Upper lobe of left lung (tissue), 6 donors: ENCODE data around the gene NLRX1. TPM values are rescaled to one million over a fixed set of nuclear protein-coding genes. Genes with fewer than 3 reads are reported as not detected.
A peak's percentile ranks its signal among the peaks of the same experiment; 100 is the strongest.
"Not testable (repeated sequence)": the region's sequence is repeated elsewhere in the genome, so short reads cannot be mapped to it uniquely, and the experiment has no call there.

ENCODE experiments used
- ATAC-seq, 2 donors: fragments of 200-7000 bp; cut with Tn5 transposase; one replicate each; pipeline ENCODE4 v1.9.1; 2022; ENCODE audit warnings: mild to moderate bottlenecking in 2 of 2, moderate library complexity in 2 of 2; ENCODE audit not compliant: low FRiP score in 2 of 2
- DNase-seq, 2 donors: peaks; one replicate each; pipeline ENCODE4 v3.0.0-alpha.2; 2019 to 2020
- H3K27ac ChIP-seq, 4 donors: fragments of 200-600 bp; sonication (generic); one replicate each; pipeline ENCODE4 v1.5.1; 2016 to 2019
- H3K27me3 ChIP-seq, 4 donors: fragments of 200-600 bp; sonication (generic); one replicate each; pipeline ENCODE4 v1.5.1; 2017 to 2019
- H3K36me3 ChIP-seq, 4 donors: fragments of 200-600 bp; sonication (generic); one replicate each; pipeline ENCODE4 v1.5.1; 2016 to 2019
- H3K4me1 ChIP-seq, 4 donors: fragments of 200-600 bp; sonication (generic); one replicate each; pipeline ENCODE4 v1.5.1; 2018 to 2019
- H3K4me3 ChIP-seq, 4 donors: fragments of 200-600 bp; sonication (generic); one replicate each; pipeline ENCODE4 v1.5.1; 2017 to 2019; ENCODE audit warnings: mild to moderate bottlenecking in 2 of 4, moderate library complexity in 1 of 4
- H3K9me3 ChIP-seq, 4 donors: fragments of 200-600 bp; sonication (generic); one replicate each; pipeline ENCODE4 v1.5.1; 2018 to 2019
- EP300 ChIP-seq, 4 donors: sonication (generic); formaldehyde crosslinking; IDR thresholded peaks; one replicate each; pipeline ENCODE4 v1.5.1; 2017; ENCODE audit warnings: antibody characterized with exemption in 4 of 4, control low read depth in 2 of 4
- POLR2A ChIP-seq, 4 donors: fragments of 450-650 bp; IDR thresholded peaks; one replicate each; pipeline ENCODE4 v1.5.1; 2016 to 2017; ENCODE audit warnings: antibody characterized with exemption in 4 of 4, mild to moderate bottlenecking in 2 of 4
- POLR2AphosphoS5 ChIP-seq, 2 donors: sonication (generic); formaldehyde crosslinking; IDR thresholded peaks; one replicate each; pipeline ENCODE4 v1.5.1; 2017; ENCODE audit warnings: antibody characterized with exemption in 2 of 2
- WGBS, 2 donors: methylation state at CpG; one replicate each; pipeline ENCODE4 v1.1.5; 2017 to 2018; 5-methylcytosine and 5-hydroxymethylcytosine counted together
- total RNA-seq, 6 donors: library from RNA; depleted of rRNA in 4 of 6; stranded (reverse); fragments of >200 nt in 4 of 6; gene quantifications; one replicate each; pipeline versions ENCODE4 v1.1.0 to v1.2.1, GENCODE V29; 2016 to 2021
- TF ChIP-seq, protein P1 (sequence below), 6 experiments: fragments of 450-650 bp in 4 of 6; fragments of 200-600 bp in 2 of 6; sonication (generic) in 2 of 6; IDR thresholded peaks; one replicate each; pipeline ENCODE4 v1.5.1; 2016 to 2019; ENCODE audit warnings: antibody characterized with exemption in 6 of 6
- donor health status: DM: no; HTN: no; CAD: no; lungs with moderate emphysema.
- donor health status: DM: no; HTN: yes; CAD: no; lungs with severe emphysema.

The NLRX1 gene
- total RNA-seq, 6 donors from 2014 or later, result 13.1 to 34.5 (median 20.2) TPM

DNA sequence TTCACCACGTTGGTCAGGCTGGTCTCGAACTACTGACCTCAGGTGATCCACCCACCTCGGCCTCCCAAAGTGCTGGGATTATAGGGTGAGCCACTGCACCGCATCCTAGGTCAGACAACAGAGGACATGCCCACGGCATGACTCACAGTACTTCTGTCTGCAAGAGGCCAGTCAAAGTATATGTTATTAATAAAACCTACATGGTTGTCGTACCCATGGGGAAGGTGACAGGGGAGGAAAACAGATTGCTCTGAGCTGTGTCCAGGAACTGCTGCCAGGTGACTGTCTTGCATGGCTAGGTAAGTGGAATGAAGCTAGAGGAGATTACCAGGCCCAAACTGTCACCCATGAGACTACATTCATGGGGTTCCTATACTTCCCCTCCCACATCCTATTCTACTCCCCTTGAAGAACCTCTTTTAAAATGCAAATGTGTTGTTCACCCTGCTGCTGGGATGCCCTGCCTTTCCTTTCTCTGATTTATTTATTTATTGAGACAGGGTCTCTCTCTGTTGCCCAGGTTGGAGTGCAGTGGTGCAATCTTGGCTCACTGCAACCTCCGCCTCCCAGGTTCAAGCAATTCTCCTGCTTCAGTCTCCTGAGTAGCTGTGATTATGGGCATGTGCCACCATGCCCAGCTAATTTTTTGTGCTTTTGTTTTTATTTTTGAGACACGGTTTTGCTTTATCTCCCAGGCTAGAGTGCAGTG, 2.0 kb upstream of the NLRX1 start:
- Histone ChIP-seq H3K9me3 (no peaks in the 10 kb centered on the region), H3K27ac (no peak overlapping the region), H3K4me3 (no peak overlapping the region), H3K4me1 (peaks cover 0 to 8% (median 6%) of the 10 kb centered on the region in 4 donors), H3K27me3 (no peaks in the 10 kb centered on the region), H3K36me3 (no peaks in the 10 kb centered on the region)
- WGBS, 2 donors, result 85 to 94% methylated on average over 8 of the region's 8 CpGs
- TF ChIP-seq POLR2AphosphoS5 (IDR thresholded peaks at IDR 0.05) (no peak), POLR2A (IDR thresholded peaks at IDR 0.05) (no peak), EP300 (IDR thresholded peaks at IDR 0.05) (no peak)
- TF ChIP-seq, protein P1, sequence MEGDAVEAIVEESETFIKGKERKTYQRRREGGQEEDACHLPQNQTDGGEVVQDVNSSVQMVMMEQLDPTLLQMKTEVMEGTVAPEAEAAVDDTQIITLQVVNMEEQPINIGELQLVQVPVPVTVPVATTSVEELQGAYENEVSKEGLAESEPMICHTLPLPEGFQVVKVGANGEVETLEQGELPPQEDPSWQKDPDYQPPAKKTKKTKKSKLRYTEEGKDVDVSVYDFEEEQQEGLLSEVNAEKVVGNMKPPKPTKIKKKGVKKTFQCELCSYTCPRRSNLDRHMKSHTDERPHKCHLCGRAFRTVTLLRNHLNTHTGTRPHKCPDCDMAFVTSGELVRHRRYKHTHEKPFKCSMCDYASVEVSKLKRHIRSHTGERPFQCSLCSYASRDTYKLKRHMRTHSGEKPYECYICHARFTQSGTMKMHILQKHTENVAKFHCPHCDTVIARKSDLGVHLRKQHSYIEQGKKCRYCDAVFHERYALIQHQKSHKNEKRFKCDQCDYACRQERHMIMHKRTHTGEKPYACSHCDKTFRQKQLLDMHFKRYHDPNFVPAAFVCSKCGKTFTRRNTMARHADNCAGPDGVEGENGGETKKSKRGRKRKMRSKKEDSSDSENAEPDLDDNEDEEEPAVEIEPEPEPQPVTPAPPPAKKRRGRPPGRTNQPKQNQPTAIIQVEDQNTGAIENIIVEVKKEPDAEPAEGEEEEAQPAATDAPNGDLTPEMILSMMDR (IDR thresholded peaks at IDR 0.05), result no peak
- no peak for DNase-seq
- ATAC-seq, result no peak

DNA sequence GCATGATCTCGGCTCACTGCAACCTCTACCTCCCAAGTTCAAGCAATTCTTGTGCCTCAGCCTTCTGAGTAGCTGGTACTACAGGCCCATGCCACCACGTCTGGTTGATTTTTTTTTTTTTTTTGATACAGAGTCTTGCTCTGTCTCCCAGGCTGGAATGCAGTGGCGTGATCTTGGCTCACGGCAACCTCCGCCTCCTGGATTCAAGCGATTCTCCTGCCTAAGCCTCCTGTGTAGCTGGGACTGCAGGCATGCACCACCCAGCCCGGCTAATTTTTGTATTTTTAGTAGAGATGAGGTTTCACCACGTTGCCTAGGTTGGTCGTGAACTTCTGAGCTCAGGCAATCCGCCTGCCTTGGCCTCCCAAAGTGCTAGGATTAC, 1.5 kb upstream of the NLRX1 start:
- H3K27me3 ChIP-seq, H3K4me3 ChIP-seq, H3K27ac ChIP-seq, H3K36me3 ChIP-seq, ATAC-seq, H3K4me1 ChIP-seq, H3K9me3 ChIP-seq, DNase-seq: not testable (repeated sequence)
- WGBS, 2 donors, result 91 to 93% methylated on average over 10 of the region's 10 CpGs

DNA sequence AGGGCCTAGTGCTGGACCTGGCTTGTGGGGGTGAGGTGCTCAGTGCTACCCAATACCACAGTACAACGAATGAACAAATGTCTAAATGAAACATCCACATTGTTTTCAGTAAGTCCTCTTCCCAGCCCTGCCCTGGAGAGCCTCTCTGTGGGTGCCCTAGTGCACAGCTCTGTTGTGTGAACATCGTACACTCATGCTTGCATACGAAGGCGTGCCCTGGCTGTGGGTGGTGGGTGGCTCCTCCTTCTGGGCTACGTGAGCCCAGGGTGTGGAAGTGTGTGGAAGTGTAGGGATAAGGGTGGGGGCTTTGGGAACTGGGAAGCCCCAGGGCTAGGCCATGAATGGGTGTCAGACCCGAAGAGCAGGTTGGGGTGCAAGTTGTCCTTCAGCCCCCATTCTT, 592 bp upstream of the NLRX1 start:
- TF ChIP-seq, protein P1 (IDR thresholded peaks at IDR 0.05), result no peak
- TF ChIP-seq POLR2A (IDR thresholded peaks at IDR 0.05), result no peak
- TF ChIP-seq POLR2AphosphoS5 (IDR thresholded peaks at IDR 0.05), result no peak
- TF ChIP-seq EP300 (IDR thresholded peaks at IDR 0.05), result no peak
- peak overlapping the region in 1 of 4 donors; percentile 98 for H3K27ac ChIP-seq
- no peak for DNase-seq
- no peak for ATAC-seq
- H3K27me3 ChIP-seq, result no peaks in the 10 kb centered on the region
- no peaks in the 10 kb centered on the region for H3K9me3 ChIP-seq
- no peaks in the 10 kb centered on the region for H3K36me3 ChIP-seq
- H3K4me3 ChIP-seq, result no peak overlapping the region
- 44 to 60% methylated on average over 6 of the region's 6 CpGs for WGBS, 2 donors
- peaks cover 0 to 8% (median 6%) of the 10 kb centered on the region in 4 donors for H3K4me1 ChIP-seq

DNA sequence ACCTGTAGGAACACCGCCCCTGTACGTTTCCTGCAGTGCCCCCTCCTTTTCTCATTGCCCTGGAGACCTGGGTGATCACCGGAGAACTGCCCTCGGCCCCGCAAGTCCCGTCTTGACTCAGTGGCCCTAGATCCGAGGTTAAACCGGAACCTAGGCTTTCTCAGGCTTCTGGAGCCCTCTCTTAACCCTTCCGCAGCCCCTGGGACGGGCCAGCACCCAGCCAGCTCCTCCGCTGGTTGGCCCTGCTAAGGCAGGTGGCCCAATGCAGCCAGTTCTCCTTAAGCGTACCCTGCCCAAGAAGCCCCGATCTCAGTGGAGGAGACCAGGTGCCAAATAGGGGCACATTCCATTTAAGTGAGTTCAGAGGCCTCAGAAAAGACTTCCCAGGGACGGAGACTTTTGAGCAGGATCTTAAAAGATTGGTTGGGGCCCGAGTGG, 776 bp downstream of the NLRX1 start:
- DNase-seq (peak; percentile 77 to 83), ATAC-seq (peak; percentile 64 to 77)
- Histone ChIP-seq H3K4me1 (peaks cover 0 to 8% (median 6%) of the 10 kb centered on the region in 4 donors), H3K27me3 (no peaks in the 10 kb centered on the region), H3K9me3 (no peaks in the 10 kb centered on the region), H3K27ac (peak overlapping the region; percentile 94 to 98 (median 96)), H3K36me3 (peaks cover 0 to 12% (median 10%) of the 10 kb centered on the region in 4 donors), H3K4me3 (peak overlapping the region; percentile 61 to 88 (median 87))
- WGBS, 2 donors, result 18 to 39% methylated on average over 2 to 14 of the region's 15 CpGs
- TF ChIP-seq POLR2AphosphoS5 (IDR thresholded peaks at IDR 0.05), result peak in 1 of 2 donors; percentile 46
- TF ChIP-seq EP300 (IDR thresholded peaks at IDR 0.05), result no peak

DNA sequence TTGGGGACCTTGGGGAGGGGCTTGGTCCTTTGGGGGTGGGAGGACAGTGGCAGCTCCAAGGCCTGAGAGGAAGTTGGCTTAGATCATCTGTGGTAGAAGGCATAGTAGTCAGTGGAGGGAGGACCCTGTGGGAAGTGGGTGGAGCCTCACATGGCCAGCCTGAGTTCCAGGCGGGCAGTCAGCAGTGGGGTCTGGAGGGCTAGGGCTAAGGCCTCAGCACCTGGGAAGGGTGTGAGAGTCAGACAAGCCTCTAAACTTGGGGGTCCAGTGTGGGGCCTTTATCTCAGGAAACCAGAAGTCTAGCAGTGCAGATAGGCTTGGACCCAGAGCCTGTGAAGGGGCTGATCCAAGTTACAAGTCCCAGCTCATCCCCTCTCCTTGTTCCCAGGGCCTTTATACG, 4.0 kb downstream of the NLRX1 start:
- Histone ChIP-seq H3K27me3 (no peaks in the 10 kb centered on the region), H3K4me1 (peaks cover 0 to 8% (median 6%) of the 10 kb centered on the region in 4 donors), H3K9me3 (no peaks in the 10 kb centered on the region), H3K4me3 (no peak overlapping the region), H3K27ac (no peak overlapping the region), H3K36me3 (peaks cover 6 to 37% (median 24%) of the 10 kb centered on the region in 4 donors)
- ATAC-seq, result no peak
- TF ChIP-seq, protein P1 (IDR thresholded peaks at IDR 0.05), result no peak
- TF ChIP-seq POLR2AphosphoS5 (IDR thresholded peaks at IDR 0.05), result no peak
- TF ChIP-seq POLR2A (IDR thresholded peaks at IDR 0.05), result no peak
- TF ChIP-seq EP300 (IDR thresholded peaks at IDR 0.05), result no peak
- peak in 1 of 2 donors; percentile 16 for DNase-seq
- 83 to 88% methylated on average over 2 of the region's 2 CpGs for WGBS, 2 donors

DNA sequence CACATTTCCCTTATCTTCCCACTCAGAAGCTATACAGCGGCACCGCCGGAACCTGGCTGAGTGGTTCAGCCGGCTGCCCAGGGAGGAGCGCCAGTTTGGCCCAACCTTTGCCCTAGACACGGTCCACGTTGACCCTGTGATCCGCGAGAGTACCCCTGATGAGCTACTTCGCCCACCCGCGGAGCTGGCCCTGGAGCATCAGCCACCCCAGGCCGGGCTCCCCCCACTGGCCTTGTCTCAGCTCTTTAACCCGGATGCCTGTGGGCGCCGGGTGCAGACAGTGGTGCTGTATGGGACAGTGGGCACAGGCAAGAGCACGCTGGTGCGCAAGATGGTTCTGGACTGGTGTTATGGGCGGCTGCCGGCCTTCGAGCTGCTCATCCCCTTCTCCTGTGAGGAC, 4.9 kb downstream of the NLRX1 start:
- WGBS, 2 donors, result 93 to 96% methylated on average over 21 of the region's 21 CpGs
- H3K4me3 ChIP-seq, result no peak overlapping the region
- TF ChIP-seq POLR2AphosphoS5 (IDR thresholded peaks at IDR 0.05) (no peak), POLR2A (IDR thresholded peaks at IDR 0.05) (no peak), EP300 (IDR thresholded peaks at IDR 0.05) (no peak)
- TF ChIP-seq, protein P1 (IDR thresholded peaks at IDR 0.05), result no peak

More for the DNA sequence above, 4.9 kb downstream of the NLRX1 start:
- DNase-seq (peak in 1 of 2 donors; percentile 65), ATAC-seq (no peak)
- H3K9me3 ChIP-seq, result no peaks in the 10 kb centered on the region
- H3K4me1 ChIP-seq, result peaks cover 0 to 7% (median 5%) of the 10 kb centered on the region in 4 donors
- H3K36me3 ChIP-seq, result peaks cover 6 to 42% (median 27%) of the 10 kb centered on the region in 4 donors
- no peak overlapping the region for H3K27ac ChIP-seq
- H3K27me3 ChIP-seq, result no peaks in the 10 kb centered on the region
